HG02798 (cell line): Measurements from ENCODE around the gene HACD4.
A peak's percentile ranks its signal among the peaks of the same experiment; 100 is the strongest.

ENCODE experiments used
- ATAC-seq: cut with Tn5 transposase; IDR thresholded peaks from one replicate; pipeline ENCODE4 v1.9.1; 2021; ENCODE audit warnings: mild to moderate bottlenecking; ENCODE audit not compliant: unreplicated experiment, poor library complexity

HACD4 gene

DNA sequence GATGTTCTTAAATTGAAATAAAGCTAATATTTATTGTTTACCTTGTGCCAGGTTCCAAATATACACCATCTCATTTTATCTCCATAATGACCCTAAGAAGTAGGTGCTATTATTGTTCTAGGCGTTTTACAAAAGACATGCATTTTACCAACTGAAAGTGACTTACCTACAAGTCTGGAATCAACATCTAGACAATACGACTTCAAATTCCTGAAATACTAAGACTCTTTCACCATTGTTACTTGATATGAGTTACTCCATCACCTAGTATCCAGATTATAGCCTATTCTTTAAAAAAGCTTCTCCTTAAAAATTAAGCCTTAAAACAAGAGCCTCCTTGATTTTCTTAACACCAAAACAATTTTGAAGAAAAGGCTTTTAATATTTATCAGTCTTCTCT is 13.3 kb downstream of the HACD4 start:
- ATAC-seq: no peak

GRCh38 chr9:21016701-21017491 is 14.5 kb downstream of the HACD4 start:
- ATAC-seq: no peak

- no peak for ATAC-seq
Measured at GRCh38 chr9:21015995-21016394, 15.4 kb downstream of the HACD4 start.

DNA sequence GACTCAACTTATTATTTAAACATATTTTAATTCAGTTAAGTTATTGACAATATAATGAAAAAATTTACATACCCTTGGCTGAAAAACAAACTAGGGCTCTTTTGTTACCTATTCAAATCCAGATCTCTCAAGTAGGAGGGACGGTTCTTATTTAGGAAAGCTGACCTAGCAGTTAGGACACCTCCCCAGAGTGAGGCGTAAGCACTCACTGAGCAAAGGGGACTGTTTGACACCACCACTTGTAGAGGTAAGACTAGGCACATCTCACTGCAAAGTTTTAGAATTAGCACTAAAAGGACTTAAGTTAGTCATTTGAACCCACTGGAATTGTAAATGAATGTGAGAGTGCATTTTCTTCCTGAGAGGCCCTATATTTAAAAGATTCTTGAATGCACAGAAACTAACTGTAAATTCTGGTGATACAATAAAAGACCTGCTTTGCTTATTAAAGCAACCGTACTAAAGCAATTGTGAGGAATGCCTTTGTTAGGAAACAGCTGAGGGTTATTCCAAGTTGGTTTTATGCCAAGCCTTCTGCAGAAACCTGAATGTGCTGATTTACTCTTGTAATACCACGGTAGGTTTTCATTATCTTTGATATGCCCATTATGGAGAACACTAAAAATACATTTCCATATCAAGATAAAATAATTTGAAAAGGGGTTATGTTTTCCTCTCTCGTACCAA is 16.2 kb downstream of the HACD4 start:
- ATAC-seq: no peak

GRCh38 chr9:21002040-21002439 is 29.4 kb downstream of the HACD4 start:
- ATAC-seq: no peak

DNA sequence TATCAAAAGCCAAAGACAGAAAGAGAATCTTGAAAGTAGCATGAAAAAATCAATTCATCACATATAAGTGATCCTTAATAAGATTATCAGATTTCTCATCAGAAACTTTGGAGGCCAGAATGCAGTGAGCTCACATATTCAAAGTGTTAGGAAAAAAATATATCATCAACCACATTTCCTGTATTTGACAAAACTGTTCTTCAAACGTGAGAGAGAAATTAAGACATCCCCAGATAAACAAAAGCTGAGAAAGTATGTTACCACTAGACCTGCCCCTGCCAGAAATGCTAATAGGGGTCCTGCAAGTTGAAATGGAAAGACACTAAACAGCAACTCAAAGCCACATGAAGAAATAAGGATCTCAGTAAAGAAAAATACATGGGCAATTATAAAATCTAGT is 29.9 kb downstream of the HACD4 start:
- ATAC-seq: no peak

GRCh38 chr9:20997503-20998076 is 33.9 kb downstream of the HACD4 start:
- ATAC-seq: peak; percentile 83

DNA sequence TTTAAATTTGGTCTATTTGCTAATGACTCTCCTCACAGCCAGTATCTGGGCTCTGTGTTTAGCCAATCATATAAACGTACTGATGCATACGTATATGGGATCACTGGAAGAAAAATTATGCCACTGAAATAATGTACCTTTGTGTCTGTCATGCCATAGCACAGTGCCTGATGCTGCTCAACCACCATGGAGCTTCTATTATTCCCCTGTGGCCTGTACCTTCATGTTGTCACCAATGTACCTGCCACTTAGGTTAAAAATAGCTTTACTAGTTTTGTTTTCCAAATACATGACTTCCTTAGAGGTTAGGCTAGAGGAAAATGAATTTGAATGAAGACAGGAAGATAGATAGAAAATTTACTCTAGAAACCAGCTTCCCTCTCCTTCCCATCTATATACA is 34.6 kb downstream of the HACD4 start:
- ATAC-seq: peak; percentile 38

- no peak for ATAC-seq
Measured at GRCh38 chr9:20995616-20996015, 35.8 kb downstream of the HACD4 start.

GRCh38 chr9:20994486-20994885 is 37.0 kb downstream of the HACD4 start:
- no peak for ATAC-seq

DNA sequence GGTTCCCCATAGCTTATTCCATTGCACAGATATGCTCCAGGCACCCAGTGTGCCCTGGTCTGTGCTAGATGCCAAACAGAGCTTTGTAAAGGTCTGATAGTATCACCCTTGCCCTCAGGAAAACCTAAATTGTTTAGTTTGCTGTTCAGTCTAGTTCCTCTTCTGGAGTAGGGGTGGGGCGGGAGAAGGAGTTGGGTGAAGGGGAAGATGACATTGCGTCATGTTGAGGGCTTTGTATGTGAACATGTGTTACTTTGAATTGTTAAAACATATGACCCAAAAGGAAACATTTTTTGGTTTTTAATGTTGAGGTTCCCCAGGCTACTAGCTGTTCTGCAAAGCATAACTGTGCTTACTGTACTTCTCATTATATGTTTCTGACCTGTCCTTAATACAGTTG is 40.6 kb downstream of the HACD4 start:
- ATAC-seq: no peak

GRCh38 chr9:20989923-20990341 is 41.5 kb downstream of the HACD4 start:
- no peak for ATAC-seq

DNA sequence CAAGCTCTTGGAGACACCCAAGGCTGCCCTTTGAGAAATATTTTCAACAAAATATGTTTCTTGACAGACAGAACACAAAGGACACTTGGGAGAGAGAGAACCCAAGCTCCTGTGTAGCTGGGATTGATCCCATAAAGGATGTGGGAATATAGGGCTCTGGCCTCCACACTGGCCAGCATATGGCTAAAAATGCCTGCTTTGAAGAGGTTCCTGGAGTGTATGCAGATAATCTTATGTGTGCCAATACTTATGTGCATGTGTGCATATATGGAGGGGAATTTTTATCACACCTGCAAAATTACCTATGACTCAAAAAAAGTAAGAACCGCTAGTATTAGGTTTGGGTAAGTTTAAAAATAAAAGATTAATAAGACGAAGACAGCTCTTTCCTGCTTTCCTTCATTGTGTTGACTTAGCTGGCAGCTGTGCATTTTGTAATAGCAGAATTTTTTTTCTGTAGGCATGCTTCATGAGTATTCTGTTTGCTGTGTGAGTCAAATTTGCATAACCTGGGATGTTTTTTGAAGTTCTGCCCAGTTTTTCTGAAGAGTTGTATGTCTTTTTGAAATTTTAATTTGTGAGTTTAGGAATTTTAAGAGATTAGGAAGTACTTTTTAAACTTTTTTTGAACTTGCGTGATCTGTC is 42.6 kb downstream of the HACD4 start:
- no peak for ATAC-seq

- ATAC-seq: no peak
Measured at GRCh38 chr9:20988061-20988460, 43.4 kb downstream of the HACD4 start.

- ATAC-seq: no peak
Measured at GRCh38 chr9:20987521-20987920, 43.9 kb downstream of the HACD4 start.

- no peak for ATAC-seq
Measured at GRCh38 chr9:20985851-20986600, 45.4 kb downstream of the HACD4 start.

GRCh38 chr9:20984506-20984905 is 46.9 kb downstream of the HACD4 start:
- ATAC-seq: no peak

- no peak for ATAC-seq
Measured at GRCh38 chr9:20981486-20981885, 50.0 kb downstream of the HACD4 start.

GRCh38 chr9:20980832-20981455 is 50.5 kb downstream of the HACD4 start:
- peak; percentile 73 for ATAC-seq

DNA sequence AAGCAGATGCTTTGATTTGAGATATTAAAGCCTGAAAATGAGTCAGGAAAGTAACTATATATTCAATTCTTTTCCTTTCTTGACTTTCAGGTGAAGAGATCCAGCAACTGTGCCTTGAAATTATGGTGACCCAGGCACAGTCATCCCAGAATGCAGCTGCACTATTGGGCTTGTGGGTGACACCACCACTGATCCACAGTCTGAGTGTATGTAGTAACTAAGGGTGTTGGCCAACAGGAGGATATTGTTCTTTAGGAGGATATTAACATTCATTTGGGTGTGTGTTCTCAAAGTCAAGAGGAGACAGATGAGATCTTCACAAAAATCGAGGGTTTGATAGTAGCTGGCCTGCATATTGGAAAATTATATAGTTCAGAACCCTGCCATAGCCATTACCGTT is 53.2 kb downstream of the HACD4 start:
- no peak for ATAC-seq
